RWPE2 (cell line): Measurements from ENCODE around the gene TNKS1BP1.

Source experiments
- ATAC-seq: fragments of 200-7000 bp; cut with Tn5 transposase; 3 replicates; pipeline ENCODE4 v1.9.1; 2021; ENCODE audit warnings: low read depth
- DNase-seq: peaks from one replicate; pipeline ENCODE4 v3.0.0-alpha.2; 2020; ENCODE audit warnings: low spot score
- H3K27ac ChIP-seq: fragments of 450-650 bp; 2 replicates; pipeline ENCODE4 v1.5.1; 2017; ENCODE audit warnings: mild to moderate bottlenecking; ENCODE audit not compliant: poor library complexity, severe bottlenecking
- H3K27me3 ChIP-seq: fragments of 250-450 bp; sonication (Bioruptor Pico); 2 replicates; pipeline ENCODE4 v1.5.1; 2021; ENCODE audit warnings: mild to moderate bottlenecking, moderate library complexity; ENCODE audit not compliant: insufficient read depth, poor library complexity, severe bottlenecking
- H3K36me3 ChIP-seq: fragments of 250-450 bp; sonication (Bioruptor Pico); 2 replicates; pipeline ENCODE4 v1.5.1; 2020; ENCODE audit warnings: low read depth, mild to moderate bottlenecking, moderate library complexity
- H3K4me1 ChIP-seq: fragments of 250-450 bp; sonication (Bioruptor Pico); 2 replicates; pipeline ENCODE4 v1.5.1; 2021; ENCODE audit warnings: mild to moderate bottlenecking, moderate library complexity; ENCODE audit not compliant: insufficient read depth, poor library complexity, severe bottlenecking
- H3K4me3 ChIP-seq: fragments of 250-450 bp; sonication (Bioruptor Pico); 2 replicates; pipeline ENCODE4 v1.5.1; 2021; ENCODE audit warnings: mild to moderate bottlenecking, moderate library complexity; ENCODE audit not compliant: severe bottlenecking
- H3K9me3 ChIP-seq: fragments of 250-450 bp; sonication (Bioruptor Pico); 2 replicates; pipeline ENCODE4 v1.5.1; 2021; ENCODE audit warnings: mild to moderate bottlenecking, moderate library complexity; ENCODE audit not compliant: severe bottlenecking
- CTCF ChIP-seq: fragments of 450-650 bp; IDR thresholded peaks from one replicate; pipeline ENCODE4 v1.5.1; 2017; ENCODE audit warnings: mild to moderate bottlenecking, moderate library complexity; ENCODE audit not compliant: poor library complexity, severe bottlenecking

Gene TNKS1BP1

GRCh38 chr11:57324886-57325734 lies at the start of gene TNKS1BP1:
Gene TNKS1BP1 (minus strand): TSS chr11:57324952. CDS start chr11:57321885, 3,067 bp downstream.
- peak; percentile 69 for ATAC-seq
- TF ChIP-seq CTCF = no peak
- no peaks in the 10 kb centered on the region for H3K27me3 ChIP-seq
- peak within 1 kb of the TSS; percentile 58 for H3K4me3 ChIP-seq
- no peaks in the 10 kb centered on the region for H3K9me3 ChIP-seq
- peaks cover 60% of the 10 kb centered on the region for H3K36me3 ChIP-seq
- H3K4me1 ChIP-seq = peaks cover 23% of the 10 kb centered on the region
- H3K27ac ChIP-seq = peak within 1 kb of the TSS; percentile 92
- peak; percentile 96 for DNase-seq

GRCh38 chr11:57373146-57373545 lies 48.4 kb upstream of the TNKS1BP1 start:
- H3K27ac ChIP-seq = no peak overlapping the region
- H3K9me3 ChIP-seq = no peaks in the 10 kb centered on the region
- peaks cover 7% of the 10 kb centered on the region for H3K4me1 ChIP-seq
- H3K4me3 ChIP-seq = no peak overlapping the region
- no peaks in the 10 kb centered on the region for H3K36me3 ChIP-seq
- no peak for ATAC-seq
- H3K27me3 ChIP-seq = no peaks in the 10 kb centered on the region
- TF ChIP-seq CTCF = no peak
- no peak for DNase-seq

GRCh38 chr11:57370941-57371340 lies 46.2 kb upstream of the TNKS1BP1 start:
- Histone ChIP-seq H3K27ac (no peak overlapping the region), H3K9me3 (no peaks in the 10 kb centered on the region), H3K4me3 (no peak overlapping the region), H3K27me3 (no peaks in the 10 kb centered on the region), H3K4me1 (peaks cover 7% of the 10 kb centered on the region), H3K36me3 (no peaks in the 10 kb centered on the region)
- TF ChIP-seq CTCF = no peak
- ATAC-seq = no peak
- DNase-seq = no peak

DNA sequence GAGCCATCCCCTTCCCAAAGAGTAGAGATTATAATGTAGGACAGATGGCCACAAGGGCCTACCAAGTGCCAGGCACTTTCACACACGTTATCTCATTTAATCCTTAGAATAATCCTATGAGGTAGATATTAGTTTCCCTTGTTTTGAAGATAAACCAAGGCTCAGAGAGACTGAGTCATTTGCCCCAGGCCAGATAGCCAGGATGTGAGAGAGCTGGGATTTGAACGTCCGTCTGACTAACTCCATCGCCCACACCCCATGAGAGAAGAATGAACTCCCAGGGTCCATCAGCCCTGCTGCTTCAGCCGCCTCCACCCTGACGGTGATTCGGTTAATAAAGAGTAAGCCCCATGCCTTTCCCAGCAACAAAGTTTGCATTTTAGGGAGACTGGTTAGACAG lies 45.5 kb upstream of the TNKS1BP1 start:
- TF ChIP-seq CTCF = no peak
- DNase-seq = no peak
- Histone ChIP-seq H3K27ac (no peak overlapping the region), H3K27me3 (no peaks in the 10 kb centered on the region), H3K36me3 (no peaks in the 10 kb centered on the region), H3K9me3 (no peaks in the 10 kb centered on the region), H3K4me1 (peaks cover 7% of the 10 kb centered on the region), H3K4me3 (no peak overlapping the region)
- ATAC-seq = peak; percentile 71; the same call in 2 of the 3 replicates

DNA sequence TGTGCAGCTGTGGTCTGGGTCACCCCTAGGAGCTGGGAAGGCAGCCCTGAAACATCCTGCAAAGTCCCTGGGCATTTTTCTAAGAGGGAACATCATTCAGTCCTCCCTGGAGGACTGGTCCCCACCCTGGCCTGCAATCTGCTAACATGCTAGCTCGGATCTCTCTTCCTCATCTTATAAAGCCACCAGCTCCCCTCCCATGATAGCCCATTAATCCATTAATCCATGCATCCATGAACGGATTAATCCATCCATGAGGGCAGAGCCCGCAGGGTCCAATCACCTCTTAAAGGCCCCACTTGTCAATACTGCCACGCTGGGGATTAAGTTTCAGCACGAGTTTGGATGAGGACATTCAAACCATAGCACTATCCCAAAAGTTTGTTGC lies 44.1 kb upstream of the TNKS1BP1 start:
- H3K36me3 ChIP-seq = no peaks in the 10 kb centered on the region

More for the DNA sequence above, 44.1 kb upstream of the TNKS1BP1 start:
- no peaks in the 10 kb centered on the region for H3K9me3 ChIP-seq
- no peak overlapping the region for H3K4me3 ChIP-seq
- H3K4me1 ChIP-seq = peaks cover 7% of the 10 kb centered on the region
- no peaks in the 10 kb centered on the region for H3K27me3 ChIP-seq
- H3K27ac ChIP-seq = no peak overlapping the region
- DNase-seq (no peak), ATAC-seq (no peak)
- no peak for TF ChIP-seq CTCF
